ENCODE results near the gene ANKRD18A.
"Not testable (repeated sequence)": the region's sequence is repeated elsewhere in the genome, so short reads cannot be mapped to it uniquely, and the experiment has no call there.

ANKRD18A gene

DNA sequence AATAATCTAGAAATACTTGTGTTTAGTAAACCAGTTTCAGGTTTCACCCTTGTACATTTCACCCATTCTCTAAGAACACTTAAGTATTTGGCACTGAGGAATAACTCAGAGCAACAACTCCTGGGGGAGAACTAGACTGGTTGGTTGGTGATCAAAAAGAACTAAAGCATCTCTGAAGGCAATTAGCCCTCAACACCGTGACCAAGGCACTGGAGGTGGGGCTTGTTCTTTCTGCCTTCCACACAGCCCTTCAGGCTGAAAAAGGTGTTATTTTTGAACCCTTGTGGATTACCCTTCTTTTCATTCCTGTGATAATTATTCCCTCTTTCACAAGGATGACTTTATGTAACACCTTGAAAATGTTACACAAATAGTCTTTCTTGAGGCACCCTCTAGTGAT lies 44.2 kb downstream of the ANKRD18A start:
- H3K4me1 ChIP-seq (ENCODE audit: control insufficient read depth, insufficient read depth, low read length, poor library complexity, severe bottlenecking); H3K9me3 ChIP-seq (ENCODE audit: control insufficient read depth, low read length); H3K27ac ChIP-seq (ENCODE audit: low read depth, low read length, severe bottlenecking); H3K4me3 ChIP-seq (ENCODE audit: extremely low read depth, insufficient read depth, low read length, poor library complexity, severe bottlenecking); H3K36me3 ChIP-seq (ENCODE audit: control insufficient read depth, insufficient read depth, low read length): not testable (repeated sequence)
- WGBS, 2 experiments (ENCODE audit: insufficient coverage in 2 of 2) = 67 to 75% methylated on average over 1 of the region's 1 CpG

DNA sequence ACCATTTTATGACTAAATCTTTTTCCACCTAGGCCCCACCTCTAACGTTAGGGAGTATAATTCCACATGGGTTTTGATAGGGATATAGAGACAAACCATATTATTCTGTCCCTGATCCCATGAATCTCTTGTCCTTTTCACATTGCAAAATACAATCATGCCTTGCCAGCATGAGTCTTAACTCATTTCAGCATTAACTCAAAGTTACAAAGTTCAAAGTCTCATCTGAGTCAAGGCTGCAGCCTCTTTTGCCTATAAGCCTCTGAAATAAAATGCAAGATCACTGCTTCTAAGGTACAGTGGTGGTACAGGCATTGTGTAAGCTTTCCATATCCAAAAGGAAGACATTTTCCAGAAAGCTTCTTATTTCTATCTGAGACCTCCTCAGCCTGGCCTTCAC lies 54.3 kb downstream of the ANKRD18A start:
- H3K9me3 ChIP-seq (ENCODE audit: control insufficient read depth, low read length); H3K27ac ChIP-seq (ENCODE audit: low read depth, low read length, severe bottlenecking); H3K4me3 ChIP-seq (ENCODE audit: extremely low read depth, insufficient read depth, low read length, poor library complexity, severe bottlenecking); H3K4me1 ChIP-seq (ENCODE audit: control insufficient read depth, insufficient read depth, low read length, poor library complexity, severe bottlenecking); H3K36me3 ChIP-seq (ENCODE audit: control insufficient read depth, insufficient read depth, low read length): not testable (repeated sequence)
- WGBS, 2 experiments (ENCODE audit: insufficient coverage in 2 of 2) = no CpG with 5 or more reads among the region's 1 CpG

DNA sequence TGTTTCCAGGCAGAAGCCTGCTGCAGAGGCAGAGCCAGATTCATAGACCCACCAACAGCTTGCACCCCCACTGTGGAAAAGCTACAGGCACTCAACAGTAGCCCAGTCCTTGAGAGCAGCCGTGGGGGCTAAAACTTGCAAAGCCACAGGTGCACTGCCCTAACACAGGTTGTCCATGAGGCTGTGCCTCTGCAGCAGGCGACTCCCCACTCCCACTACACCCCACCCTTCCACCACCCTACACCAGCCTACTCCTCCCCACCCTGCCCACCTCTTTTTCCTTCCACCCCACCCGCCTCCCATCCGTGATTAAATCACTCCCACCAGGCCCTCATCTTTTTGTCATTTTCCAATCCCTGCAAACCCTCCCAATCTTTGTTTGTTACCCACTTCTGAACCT lies 55.2 kb downstream of the ANKRD18A start:
- not testable (repeated sequence) for H3K9me3 ChIP-seq (ENCODE audit: control insufficient read depth, low read length); H3K27ac ChIP-seq (ENCODE audit: low read depth, low read length, severe bottlenecking)
- 100% methylated on average over 1 of the region's 4 CpGs; no CpG with 5 or more reads in 1 of the 2 experiments for WGBS, 2 experiments (ENCODE audit: insufficient coverage in 2 of 2)

DNA sequence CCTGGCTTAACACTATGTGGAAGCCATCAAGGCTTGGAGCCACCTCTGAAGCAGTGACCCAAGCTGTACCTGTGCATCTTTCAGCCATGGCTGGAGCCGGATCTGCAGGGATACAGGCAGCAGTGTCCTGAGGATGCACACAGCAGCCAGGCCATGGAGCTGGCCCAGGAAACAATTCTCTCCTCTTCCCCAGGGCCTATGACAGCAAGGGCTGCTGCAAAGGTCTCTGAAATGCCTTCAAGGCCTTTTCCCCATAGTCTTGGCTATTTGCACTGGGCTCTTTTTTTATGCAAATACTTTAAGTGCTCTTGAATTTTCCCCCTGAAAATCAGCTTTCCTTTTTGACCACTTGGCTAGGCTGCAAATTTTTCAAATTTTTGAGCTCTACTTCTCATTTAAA lies 56.5 kb downstream of the ANKRD18A start:
- not testable (repeated sequence) for H3K27ac ChIP-seq (ENCODE audit: low read depth, low read length, severe bottlenecking); H3K4me3 ChIP-seq (ENCODE audit: extremely low read depth, insufficient read depth, low read length, poor library complexity, severe bottlenecking); H3K9me3 ChIP-seq (ENCODE audit: control insufficient read depth, low read length); H3K36me3 ChIP-seq (ENCODE audit: control insufficient read depth, insufficient read depth, low read length); H3K4me1 ChIP-seq (ENCODE audit: control insufficient read depth, insufficient read depth, low read length, poor library complexity, severe bottlenecking)
- WGBS, 2 experiments (ENCODE audit: insufficient coverage in 2 of 2) = no CpG with 5 or more reads among the region's 1 CpG

More for the DNA sequence above, 55.2 kb downstream of the ANKRD18A start:
- not testable (repeated sequence) for H3K4me3 ChIP-seq (ENCODE audit: extremely low read depth, insufficient read depth, low read length, poor library complexity, severe bottlenecking); H3K36me3 ChIP-seq (ENCODE audit: control insufficient read depth, insufficient read depth, low read length); H3K4me1 ChIP-seq (ENCODE audit: control insufficient read depth, insufficient read depth, low read length, poor library complexity, severe bottlenecking)

DNA sequence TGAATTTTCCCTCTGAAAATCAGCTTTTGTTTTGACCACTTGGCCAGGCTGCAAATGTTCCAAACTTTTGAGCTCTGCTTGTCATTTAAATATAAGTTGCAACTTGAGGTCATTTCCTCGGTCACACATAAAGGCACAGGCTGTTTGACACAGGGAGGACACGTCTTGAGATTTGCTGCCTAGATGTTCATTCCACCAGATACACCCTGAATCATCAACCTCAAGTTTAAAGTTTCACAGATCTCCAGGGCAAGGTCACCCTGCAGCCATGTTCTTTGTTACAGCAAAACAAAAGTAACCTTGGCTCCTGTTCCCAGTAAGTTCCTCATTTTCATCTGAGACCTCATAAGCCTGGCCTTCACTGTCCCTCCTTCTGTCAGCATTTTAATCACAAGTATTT lies 59.3 kb downstream of the ANKRD18A start:
- H3K4me3 ChIP-seq (ENCODE audit: extremely low read depth, insufficient read depth, low read length, poor library complexity, severe bottlenecking); H3K36me3 ChIP-seq (ENCODE audit: control insufficient read depth, insufficient read depth, low read length); H3K9me3 ChIP-seq (ENCODE audit: control insufficient read depth, low read length); H3K27ac ChIP-seq (ENCODE audit: low read depth, low read length, severe bottlenecking); H3K4me1 ChIP-seq (ENCODE audit: control insufficient read depth, insufficient read depth, low read length, poor library complexity, severe bottlenecking): not testable (repeated sequence)
- WGBS, 2 experiments (ENCODE audit: insufficient coverage in 2 of 2) = 69 to 88% methylated on average over 2 of the region's 2 CpGs

DNA sequence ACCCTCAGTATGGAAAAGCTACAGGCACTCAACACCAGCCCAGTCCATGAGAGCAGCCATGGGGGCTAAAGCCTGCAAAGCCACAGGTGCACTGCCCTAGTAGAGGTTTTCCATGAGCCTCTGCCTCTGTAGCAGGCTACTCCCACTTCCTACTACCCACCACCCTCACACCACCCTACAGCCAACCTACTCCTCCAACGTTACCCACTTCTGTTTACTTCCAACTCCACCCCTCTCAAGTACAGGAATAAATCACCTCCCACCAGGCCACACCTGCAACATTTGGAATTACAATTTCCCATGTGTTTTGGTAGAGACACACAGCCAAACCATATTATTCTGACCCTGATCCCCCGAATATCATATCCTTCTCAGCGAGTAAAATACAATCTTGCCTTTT lies 61.2 kb downstream of the ANKRD18A start:
- not testable (repeated sequence) for H3K4me1 ChIP-seq (ENCODE audit: control insufficient read depth, insufficient read depth, low read length, poor library complexity, severe bottlenecking); H3K27ac ChIP-seq (ENCODE audit: low read depth, low read length, severe bottlenecking); H3K36me3 ChIP-seq (ENCODE audit: control insufficient read depth, insufficient read depth, low read length); H3K9me3 ChIP-seq (ENCODE audit: control insufficient read depth, low read length); H3K4me3 ChIP-seq (ENCODE audit: extremely low read depth, insufficient read depth, low read length, poor library complexity, severe bottlenecking)
- 62 to 92% methylated on average over 1 of the region's 3 CpGs for WGBS, 2 experiments (ENCODE audit: insufficient coverage in 2 of 2)

DNA sequence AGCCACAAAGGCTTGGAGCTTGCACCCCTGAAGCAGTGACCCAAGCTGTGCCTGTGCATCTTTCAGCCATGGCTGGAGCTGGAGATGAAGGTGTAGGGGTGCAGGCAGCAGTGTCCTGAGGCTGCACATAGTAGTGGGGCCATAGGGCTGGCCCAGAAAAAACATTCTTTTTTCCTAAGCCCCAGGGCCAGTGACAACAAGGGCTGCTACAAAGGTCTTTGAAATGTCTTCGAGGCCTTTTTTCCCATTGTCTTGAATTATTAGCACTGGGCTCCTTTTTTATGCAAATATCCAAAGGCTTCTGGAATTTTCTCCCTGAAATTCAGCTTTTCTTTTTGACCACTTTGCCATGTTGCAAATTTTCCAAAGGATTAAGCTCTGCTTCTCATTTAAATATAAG lies 62.6 kb downstream of the ANKRD18A start:
- not testable (repeated sequence) for H3K27ac ChIP-seq (ENCODE audit: low read depth, low read length, severe bottlenecking); H3K9me3 ChIP-seq (ENCODE audit: control insufficient read depth, low read length); H3K4me1 ChIP-seq (ENCODE audit: control insufficient read depth, insufficient read depth, low read length, poor library complexity, severe bottlenecking); H3K36me3 ChIP-seq (ENCODE audit: control insufficient read depth, insufficient read depth, low read length); H3K4me3 ChIP-seq (ENCODE audit: extremely low read depth, insufficient read depth, low read length, poor library complexity, severe bottlenecking)
- WGBS, 2 experiments (ENCODE audit: insufficient coverage in 2 of 2) = 62 to 80% methylated on average over 1 of the region's 1 CpG

DNA sequence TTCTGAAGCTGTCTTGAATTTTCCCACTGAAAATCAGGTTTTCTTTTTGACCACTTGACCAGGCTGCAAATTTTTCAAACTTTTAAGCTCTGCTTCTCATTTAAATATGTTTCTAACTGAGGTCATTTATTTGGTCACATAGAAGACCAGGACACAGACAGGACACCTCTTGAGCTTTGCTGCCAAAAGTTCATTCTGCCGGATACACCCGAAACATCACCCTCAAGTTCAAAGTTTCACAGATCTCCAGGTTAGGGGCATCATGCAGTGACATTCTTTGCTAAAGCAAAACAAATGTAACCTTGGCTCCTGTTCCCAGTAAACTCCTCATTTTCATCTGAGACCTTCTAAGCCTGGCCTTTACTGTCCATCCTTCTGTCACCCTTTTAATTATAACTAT lies 65.4 kb downstream of the ANKRD18A start:
- H3K4me1 ChIP-seq (ENCODE audit: control insufficient read depth, insufficient read depth, low read length, poor library complexity, severe bottlenecking); H3K9me3 ChIP-seq (ENCODE audit: control insufficient read depth, low read length); H3K27ac ChIP-seq (ENCODE audit: low read depth, low read length, severe bottlenecking); H3K4me3 ChIP-seq (ENCODE audit: extremely low read depth, insufficient read depth, low read length, poor library complexity, severe bottlenecking); H3K36me3 ChIP-seq (ENCODE audit: control insufficient read depth, insufficient read depth, low read length): not testable (repeated sequence)
- WGBS, 2 experiments (ENCODE audit: insufficient coverage in 2 of 2) = 92 to 95% methylated on average over 2 of the region's 2 CpGs

DNA sequence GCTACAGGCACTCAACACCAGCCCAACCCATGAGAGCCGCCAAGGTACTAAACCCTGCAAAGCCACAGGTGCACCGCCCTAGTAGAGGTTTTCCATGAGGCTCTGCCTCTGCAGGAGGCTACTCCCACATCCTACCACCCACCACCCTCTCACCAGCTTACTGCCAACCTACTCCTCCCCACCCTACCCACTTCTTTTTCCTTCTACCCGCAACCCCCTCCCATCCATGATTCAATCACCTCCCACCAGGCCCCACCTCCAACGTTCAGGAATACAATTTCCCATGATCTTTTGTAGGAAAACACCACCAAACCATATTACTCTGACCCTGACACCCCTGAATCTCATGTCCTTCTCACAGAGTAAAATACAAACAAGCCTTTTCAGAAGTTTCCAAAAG lies 67.4 kb downstream of the ANKRD18A start:
- not testable (repeated sequence) for H3K4me1 ChIP-seq (ENCODE audit: control insufficient read depth, insufficient read depth, low read length, poor library complexity, severe bottlenecking); H3K36me3 ChIP-seq (ENCODE audit: control insufficient read depth, insufficient read depth, low read length); H3K4me3 ChIP-seq (ENCODE audit: extremely low read depth, insufficient read depth, low read length, poor library complexity, severe bottlenecking); H3K9me3 ChIP-seq (ENCODE audit: control insufficient read depth, low read length); H3K27ac ChIP-seq (ENCODE audit: low read depth, low read length, severe bottlenecking)
- 86% methylated on average over 3 of the region's 4 CpGs; no CpG with 5 or more reads in 1 of the 2 experiments for WGBS, 2 experiments (ENCODE audit: insufficient coverage in 2 of 2)

DNA sequence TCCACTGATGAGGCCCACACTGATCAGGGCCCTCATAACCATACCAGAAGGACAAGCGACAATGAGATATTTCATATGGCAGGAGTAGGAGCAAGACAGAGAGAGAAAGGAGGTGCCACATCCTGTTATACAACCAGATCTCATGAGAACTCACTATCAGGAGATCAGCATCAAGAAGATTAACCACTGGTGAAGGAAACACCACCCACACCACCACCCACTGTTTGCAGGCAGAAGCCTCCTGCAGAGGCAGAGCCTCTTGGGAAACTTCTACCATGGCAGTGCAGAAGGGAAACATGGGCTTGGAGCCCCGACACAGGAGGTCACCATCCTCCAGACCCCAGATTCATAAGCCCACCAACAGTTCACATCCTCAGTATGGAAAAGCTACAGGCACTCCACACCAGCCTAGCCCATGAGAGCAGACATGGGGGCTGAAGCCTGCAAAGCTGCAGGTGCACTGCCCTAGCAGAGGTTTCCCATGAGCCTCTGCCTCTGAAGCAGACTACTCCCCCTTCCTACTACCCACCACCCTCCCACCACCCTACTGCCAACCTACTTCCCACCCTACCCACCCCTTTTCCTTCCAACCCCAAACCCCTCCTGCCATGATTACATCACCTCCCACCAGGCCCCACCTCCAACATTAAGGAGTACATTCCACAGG lies 73.8 kb downstream of the ANKRD18A start:
- WGBS, 2 experiments (ENCODE audit: insufficient coverage in 2 of 2) = no CpG with 5 or more reads among the region's 2 CpGs
- H3K4me1 ChIP-seq (ENCODE audit: control insufficient read depth, insufficient read depth, low read length, poor library complexity, severe bottlenecking); H3K36me3 ChIP-seq (ENCODE audit: control insufficient read depth, insufficient read depth, low read length); H3K9me3 ChIP-seq (ENCODE audit: control insufficient read depth, low read length); H3K4me3 ChIP-seq (ENCODE audit: extremely low read depth, insufficient read depth, low read length, poor library complexity, severe bottlenecking); H3K27ac ChIP-seq (ENCODE audit: low read depth, low read length, severe bottlenecking): not testable (repeated sequence)

DNA sequence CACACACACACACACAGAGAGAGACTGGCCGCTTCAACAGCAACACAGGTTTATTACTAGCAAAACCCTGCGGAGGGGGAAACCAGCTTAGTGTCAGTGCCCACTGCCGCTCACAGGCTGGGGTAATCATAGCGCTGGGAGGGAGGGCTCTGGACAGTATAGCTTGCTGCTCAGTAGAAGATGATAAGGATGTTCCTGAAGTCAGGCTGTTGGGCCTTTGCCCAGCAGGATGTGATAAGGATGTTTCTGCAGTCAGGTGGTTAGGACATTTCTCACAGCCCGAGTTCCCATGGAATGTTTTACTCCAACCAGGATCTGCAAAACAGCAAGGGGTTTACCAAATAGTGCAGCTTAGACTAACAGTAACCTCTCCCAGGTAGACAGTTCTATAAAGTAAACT lies 79.9 kb downstream of the ANKRD18A start:
- not testable (repeated sequence) for H3K4me3 ChIP-seq (ENCODE audit: extremely low read depth, insufficient read depth, low read length, poor library complexity, severe bottlenecking); H3K9me3 ChIP-seq (ENCODE audit: control insufficient read depth, low read length); H3K4me1 ChIP-seq (ENCODE audit: control insufficient read depth, insufficient read depth, low read length, poor library complexity, severe bottlenecking); H3K27ac ChIP-seq (ENCODE audit: low read depth, low read length, severe bottlenecking); H3K36me3 ChIP-seq (ENCODE audit: control insufficient read depth, insufficient read depth, low read length)
- WGBS, 2 experiments (ENCODE audit: insufficient coverage in 2 of 2) = 90 to 93% methylated on average over 3 to 4 of the region's 5 CpGs

Measured in mesodermal cell (in vitro differentiated cells).